SK-N-SH (cell line): ENCODE results near the gene RNF223. TPM values are rescaled to one million over a fixed set of nuclear protein-coding genes. Genes with fewer than 3 reads are reported as not detected.

Source experiments
- CTCF ChIA-PET: fragments of 300-600, 350-600 bp; formaldehyde crosslinking; extraction: SDS; loops from one replicate; lab custom pipeline; 2021; lab: Yijun Ruan, JAX
- POLR2A ChIA-PET: fragments of 350-600 bp; sonication (Branson Sonifier 250); formaldehyde crosslinking; extraction: SDS; loops from one replicate; lab custom pipeline; 2020; ENCODE audit warnings: antibody characterized with exemption, inconsistent platforms; lab: Yijun Ruan, JAX
- DNase-seq: peaks from one replicate; pipeline ENCODE4 v3.0.0; 2012
- H2AFZ ChIP-seq: fragments of 200-600 bp; sonication (generic); 2 replicates; pipeline ENCODE4 v1.8.1; 2016; ENCODE audit warnings: antibody characterized with exemption, mild to moderate bottlenecking, low read depth
- H3F3A ChIP-seq: fragments of 200-600 bp; sonication (generic); replicated peaks from 2 replicates; pipeline ENCODE3; 2016; ENCODE audit warnings: antibody characterized with exemption, mild to moderate bottlenecking; ENCODE audit not compliant: insufficient read depth
- H3K27ac ChIP-seq, 2 experiments: fragments of 200-500 bp in 1 of 2; fragments of 200-600 bp in 1 of 2; sonication (Bioruptor generic) in 1 of 2; sonication (generic), shearing (Covaris generic) in 1 of 2; 2 replicates each; pipeline versions ENCODE4 v1.5.1 to v1.6.1; 2014 to 2016; ENCODE audit warnings: low read depth in 2 of 2, inconsistent platforms in 1 of 2, low read length in 1 of 2, mild to moderate bottlenecking in 1 of 2, mixed read lengths in 1 of 2
- H3K27me3 ChIP-seq: fragments of 200-600 bp; sonication (generic), shearing (Covaris generic); 2 replicates; pipeline ENCODE4 v1.6.1; 2016; ENCODE audit warnings: mixed run types; ENCODE audit not compliant: insufficient read depth
- H3K36me3 ChIP-seq, 2 experiments: fragments of 200-500 bp in 1 of 2; fragments of 200-600 bp in 1 of 2; sonication (Bioruptor generic) in 1 of 2; sonication (generic) in 1 of 2; replicated peaks in 1 of 2; 2 replicates each; pipeline versions ENCODE3 to v1.5.1; 2014 to 2016; ENCODE audit warnings: low read length in 1 of 2, mild to moderate bottlenecking in 1 of 2; ENCODE audit not compliant: insufficient read depth in 2 of 2, control insufficient read depth in 1 of 2
- H3K4me1 ChIP-seq, 2 experiments: fragments of 200-500 bp in 1 of 2; fragments of 200-600 bp in 1 of 2; sonication (Bioruptor generic) in 1 of 2; sonication (generic), shearing (Covaris generic) in 1 of 2; 2 replicates each; pipeline versions ENCODE4 v1.5.1 to v1.6.1; 2014 to 2016; ENCODE audit warnings: low read depth in 1 of 2, low read length in 1 of 2, mixed run types in 1 of 2; ENCODE audit not compliant: insufficient read depth in 2 of 2, control insufficient read depth in 1 of 2
- H3K4me2 ChIP-seq: fragments of 200-600 bp; sonication (generic), shearing (Covaris generic); 2 replicates; pipeline ENCODE4 v1.6.1; 2017; ENCODE audit warnings: mixed run types
- H3K4me3 ChIP-seq, 2 experiments: fragments of 200-500 bp in 1 of 2; fragments of 200-600 bp in 1 of 2; sonication (Bioruptor generic) in 1 of 2; sonication (generic), shearing (Covaris generic) in 1 of 2; 2 replicates each; pipeline versions ENCODE4 v1.5.1 to v1.8.1; 2014 to 2016; ENCODE audit warnings: low read depth in 2 of 2, inconsistent platforms in 1 of 2, low read length in 1 of 2, mild to moderate bottlenecking in 1 of 2, mixed read lengths in 1 of 2, moderate library complexity in 1 of 2
- H3K79me2 ChIP-seq: fragments of 200-600 bp; sonication (generic); 2 replicates; pipeline ENCODE4 v1.8.1; 2017; ENCODE audit warnings: mild to moderate bottlenecking; ENCODE audit not compliant: insufficient read depth
- H3K9ac ChIP-seq: fragments of 200-600 bp; sonication (generic); 2 replicates; pipeline ENCODE4 v1.6.1; 2017; ENCODE audit warnings: mixed run types
- H3K9me2 ChIP-seq: fragments of 200-600 bp; sonication (generic); 2 replicates; pipeline ENCODE4 v1.6.1; 2017; ENCODE audit warnings: mixed run types
- H3K9me3 ChIP-seq: fragments of 200-600 bp; sonication (generic); 2 replicates; pipeline ENCODE4 v1.6.1; 2017; ENCODE audit warnings: mixed run types, mild to moderate bottlenecking, moderate library complexity
- H4K20me1 ChIP-seq: fragments of 200-600 bp; sonication (generic); 2 replicates; pipeline ENCODE4 v1.6.1; 2017; ENCODE audit warnings: mild to moderate bottlenecking, mixed run types; ENCODE audit not compliant: insufficient read depth
- CHD2 ChIP-seq: fragments of 150-350 bp; IDR thresholded peaks from 2 replicates; pipeline ENCODE4 v1.6.1; 2018; ENCODE audit warnings: low read length; ENCODE audit not compliant: partially characterized antibody
- ELF1 ChIP-seq: IDR thresholded peaks from 2 replicates; pipeline ENCODE4 v1.4.0; 2012
- GABPA ChIP-seq: IDR thresholded peaks from 2 replicates; pipeline ENCODE4 v1.4.0; 2012; ENCODE audit warnings: low read depth, mild to moderate bottlenecking
- GATA2 ChIP-seq: sonication (generic); formaldehyde crosslinking; IDR thresholded peaks from 2 replicates; pipeline ENCODE4 v1.5.0; 2020; ENCODE audit warnings: mild to moderate bottlenecking, missing genetic modification reagents
- MXI1 ChIP-seq: IDR thresholded peaks from 2 replicates; pipeline ENCODE4 v1.6.1; 2012; ENCODE audit warnings: mild to moderate bottlenecking, low read depth, low read length, improper control_type of control experiment
- NFIC ChIP-seq: IDR thresholded peaks from 2 replicates; pipeline ENCODE4 v1.4.0; 2012; ENCODE audit warnings: borderline replicate concordance
- NRF1 ChIP-seq: IDR thresholded peaks from 2 replicates; pipeline ENCODE4 v1.6.1; 2012; ENCODE audit warnings: low read depth, mild to moderate bottlenecking, low read length
- POLR2AphosphoS5 ChIP-seq: IDR thresholded peaks from 2 replicates; pipeline ENCODE4 v1.6.1; 2012; ENCODE audit warnings: low read depth, low read length
- RAD21 ChIP-seq: IDR thresholded peaks from 2 replicates; pipeline ENCODE4 v1.6.1; 2012; ENCODE audit warnings: mild to moderate bottlenecking, low read length
- RFX5 ChIP-seq: IDR thresholded peaks from 2 replicates; pipeline ENCODE4 v1.6.1; 2012; ENCODE audit warnings: mild to moderate bottlenecking, improper control_type of control experiment, low read length
- SMC3 ChIP-seq: IDR thresholded peaks from 2 replicates; pipeline ENCODE4 v1.6.1; 2012; ENCODE audit warnings: low read depth, low read length, improper control_type of control experiment
- TAF1 ChIP-seq: IDR thresholded peaks from 2 replicates; pipeline ENCODE4 v1.6.1; 2012; ENCODE audit warnings: low read depth, mild to moderate bottlenecking, low read length, moderate library complexity, borderline replicate concordance
- TEAD4 ChIP-seq: IDR thresholded peaks from 2 replicates; pipeline ENCODE4 v1.4.0; 2012; ENCODE audit warnings: mild to moderate bottlenecking, borderline replicate concordance; ENCODE audit not compliant: insufficient read depth
- YY1 ChIP-seq: IDR thresholded peaks from 2 replicates; pipeline ENCODE4 v1.4.0; 2012; ENCODE audit warnings: low read depth, mild to moderate bottlenecking
- WGBS: methylation state at CpG from one replicate; pipeline ENCODE4 v1.1.6; 2017; ENCODE audit warnings: low lambda C conversion rate; 5-methylcytosine and 5-hydroxymethylcytosine counted together
- polyA plus RNA-seq, 3 experiments: library from polyadenylated mRNA; depleted of rRNA; stranded (reverse); fragments of >200 nt; gene quantifications; 2 replicates each; pipeline ENCODE4 v1.2.3, GENCODE V29; 2012
- TF ChIP-seq, protein P1 (sequence below): IDR thresholded peaks from 2 replicates; pipeline ENCODE4; 2012
- TF ChIP-seq, protein P2 (sequence below): fragments of 150-350 bp; IDR thresholded peaks from 2 replicates; pipeline ENCODE4 v1.6.1; 2017; ENCODE audit warnings: antibody characterized with exemption, low read length, low read depth, borderline replicate concordance
- TF ChIP-seq, protein P3 (sequence below): IDR thresholded peaks from 2 replicates; pipeline ENCODE4 v1.4.0; 2012; ENCODE audit warnings: low read depth, borderline replicate concordance
- TF ChIP-seq, protein P4 (sequence below): fragments of 200-600 bp; sonication (generic); IDR thresholded peaks from 2 replicates; pipeline ENCODE4 v1.6.1; 2017; ENCODE audit warnings: antibody characterized with exemption, mild to moderate bottlenecking, moderate library complexity
- TF ChIP-seq, protein P5 (sequence below): IDR thresholded peaks from 2 replicates; pipeline ENCODE4 v1.4.0; 2012; ENCODE audit warnings: low read depth

The RNF223 gene
- polyA plus RNA-seq, 1 of the 3 experiments (the other 2 are of a cell fraction) = not detected

DNA sequence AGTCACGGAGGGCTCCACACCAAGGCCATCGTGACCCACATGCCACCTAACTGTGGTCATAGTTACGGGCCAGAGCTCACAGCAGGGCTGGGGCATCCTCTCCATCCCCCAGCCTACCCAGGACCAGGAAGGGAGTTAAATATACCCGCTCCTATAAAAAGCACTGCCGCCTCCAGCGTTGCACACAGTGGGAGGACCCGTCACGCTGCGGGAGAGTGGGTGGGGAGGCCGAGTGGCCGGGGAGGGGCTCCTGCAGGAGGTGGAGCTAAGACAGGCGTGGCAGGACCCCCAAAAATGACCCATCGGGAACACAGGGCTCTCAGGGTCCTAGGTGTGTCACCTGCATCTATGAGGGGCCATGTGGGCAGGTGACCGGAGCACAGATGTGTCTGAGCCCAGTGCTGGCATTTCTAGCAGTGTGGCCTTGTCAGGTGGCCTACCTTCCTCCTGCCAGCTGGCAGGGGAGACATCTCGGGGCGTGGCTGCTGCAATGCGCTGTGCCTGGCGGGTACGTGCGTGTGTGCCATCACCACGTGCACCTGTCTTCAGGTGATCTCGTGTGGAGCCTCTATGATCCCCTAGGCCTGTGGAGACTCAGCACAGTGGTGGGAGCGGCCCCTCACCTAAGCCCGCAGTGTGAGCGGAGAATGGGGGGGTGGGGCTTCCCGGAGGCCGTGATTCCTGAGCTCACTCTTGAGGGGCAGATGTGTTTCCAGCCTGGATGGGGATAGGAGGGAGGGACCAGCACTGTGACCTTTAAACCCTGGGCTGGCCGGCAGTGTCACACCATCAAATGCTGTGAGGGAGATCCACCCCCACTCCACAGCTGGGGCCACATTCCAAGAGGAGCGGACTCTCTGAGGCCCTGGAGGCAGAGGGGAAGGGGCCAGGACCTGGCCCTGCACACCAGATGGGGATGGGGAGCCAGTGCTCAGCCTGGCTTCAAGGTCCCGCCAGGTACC lies 36.5 kb downstream of the RNF223 start:
- Histone ChIP-seq H3K9me3 (no peaks in the 10 kb centered on the region), H3K36me3 (no peaks in the 10 kb centered on the region), H3K4me2 (no peak overlapping the region), H3K27me3 (no peaks in the 10 kb centered on the region), H3K9me2 (no peaks in the 10 kb centered on the region), H2AFZ (no peak overlapping the region), H3K4me3 (no peak overlapping the region), H3F3A (no peaks in the 10 kb centered on the region), H3K9ac (no peak overlapping the region), H3K79me2 (no peaks in the 10 kb centered on the region), H4K20me1 (peaks cover 30% of the 10 kb centered on the region), H3K4me1 (peaks cover 0 to 24% of the 10 kb centered on the region in 2 experiments; a peak in 1 of 4 replicates), H3K27ac (no peak overlapping the region)
- TF ChIP-seq ELF1 = no peak
- no peak for TF ChIP-seq RAD21
- no peak for TF ChIP-seq MXI1
- no peak for TF ChIP-seq TEAD4
- TF ChIP-seq CHD2 = no peak
- no peak for TF ChIP-seq YY1
- TF ChIP-seq, protein P1, sequence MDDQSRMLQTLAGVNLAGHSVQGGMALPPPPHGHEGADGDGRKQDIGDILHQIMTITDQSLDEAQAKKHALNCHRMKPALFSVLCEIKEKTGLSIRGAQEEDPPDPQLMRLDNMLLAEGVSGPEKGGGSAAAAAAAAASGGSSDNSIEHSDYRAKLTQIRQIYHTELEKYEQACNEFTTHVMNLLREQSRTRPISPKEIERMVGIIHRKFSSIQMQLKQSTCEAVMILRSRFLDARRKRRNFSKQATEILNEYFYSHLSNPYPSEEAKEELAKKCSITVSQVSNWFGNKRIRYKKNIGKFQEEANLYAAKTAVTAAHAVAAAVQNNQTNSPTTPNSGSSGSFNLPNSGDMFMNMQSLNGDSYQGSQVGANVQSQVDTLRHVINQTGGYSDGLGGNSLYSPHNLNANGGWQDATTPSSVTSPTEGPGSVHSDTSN = no peak
- no peak for TF ChIP-seq GABPA
- TF ChIP-seq NFIC = no peak
- no peak for TF ChIP-seq GATA2
- TF ChIP-seq NRF1 = no peak
- TF ChIP-seq, protein P2, sequence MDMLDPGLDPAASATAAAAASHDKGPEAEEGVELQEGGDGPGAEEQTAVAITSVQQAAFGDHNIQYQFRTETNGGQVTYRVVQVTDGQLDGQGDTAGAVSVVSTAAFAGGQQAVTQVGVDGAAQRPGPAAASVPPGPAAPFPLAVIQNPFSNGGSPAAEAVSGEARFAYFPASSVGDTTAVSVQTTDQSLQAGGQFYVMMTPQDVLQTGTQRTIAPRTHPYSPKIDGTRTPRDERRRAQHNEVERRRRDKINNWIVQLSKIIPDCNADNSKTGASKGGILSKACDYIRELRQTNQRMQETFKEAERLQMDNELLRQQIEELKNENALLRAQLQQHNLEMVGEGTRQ = no peak
- ChIA-PET CTCF (interaction anchor here (0.8 to 4.5 kb wide), 11 partner anchors 13 to 53 kb away, joined by 3 to 43 read pairs (median 4); partner anchors contain the start of gene AGRN), POLR2A (no interaction called here)
- 97% methylated on average over 9 of the region's 30 CpGs for WGBS
- DNase-seq = no peak

DNA sequence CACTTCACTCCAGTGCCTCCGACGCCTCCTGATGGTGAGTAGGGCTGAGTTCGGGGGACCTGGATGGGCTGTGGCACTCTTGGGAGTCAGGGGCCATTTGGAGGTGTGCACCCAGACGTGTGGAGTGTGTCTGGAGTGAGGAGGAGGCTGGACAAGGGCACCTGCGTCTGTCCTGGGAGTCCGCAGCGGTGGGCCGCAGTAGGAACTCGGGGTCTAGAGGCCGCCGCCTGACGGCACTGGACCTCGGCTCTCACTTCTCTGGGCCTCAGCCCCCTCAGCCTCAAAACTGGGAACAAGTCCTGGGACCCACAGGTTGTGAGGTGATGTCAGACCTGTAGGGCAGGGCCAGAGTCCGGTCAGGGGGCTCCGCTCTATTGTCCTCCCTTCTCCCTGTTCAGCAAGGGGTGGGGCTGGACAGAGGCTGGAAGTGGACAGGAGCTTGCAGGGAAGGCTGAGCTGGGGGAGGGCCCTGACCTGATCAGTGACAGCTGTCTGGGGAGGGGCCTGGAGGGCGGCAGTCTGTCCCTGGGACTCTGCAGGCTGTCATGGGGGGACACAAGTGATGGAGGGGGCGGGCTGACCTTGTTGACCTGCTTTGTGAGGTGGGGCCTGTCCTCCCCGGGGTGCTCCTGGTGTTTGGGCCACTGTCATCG lies 38.7 kb downstream of the RNF223 start:
- no peaks in the 10 kb centered on the region for H3F3A ChIP-seq
- H2AFZ ChIP-seq = no peak overlapping the region
- H3K27ac ChIP-seq = no peak overlapping the region
- whole genome bisulfite sequencing = 95% methylated on average over 14 of the region's 19 CpGs
- peaks cover 46% of the 10 kb centered on the region for H4K20me1 ChIP-seq
- no peaks in the 10 kb centered on the region for H3K9me2 ChIP-seq
- ChIA-PET CTCF (interaction anchor here (1.4 to 4.5 kb wide), 7 partner anchors 12 to 85 kb away, joined by 3 to 93 read pairs (median 13); no protein-coding TSS in a partner anchor), POLR2A (no interaction called here)
- no peak for DNase-seq
- no peak overlapping the region for H3K4me2 ChIP-seq
- H3K9ac ChIP-seq = no peak overlapping the region
- no peaks in the 10 kb centered on the region for H3K36me3 ChIP-seq
- TF ChIP-seq GATA2 (no peak), POLR2AphosphoS5 (no peak), CHD2 (no peak), MXI1 (no peak), SMC3 (no peak), RAD21 (no peak), RFX5 (no peak), TAF1 (no peak)
- TF ChIP-seq, protein P3, sequence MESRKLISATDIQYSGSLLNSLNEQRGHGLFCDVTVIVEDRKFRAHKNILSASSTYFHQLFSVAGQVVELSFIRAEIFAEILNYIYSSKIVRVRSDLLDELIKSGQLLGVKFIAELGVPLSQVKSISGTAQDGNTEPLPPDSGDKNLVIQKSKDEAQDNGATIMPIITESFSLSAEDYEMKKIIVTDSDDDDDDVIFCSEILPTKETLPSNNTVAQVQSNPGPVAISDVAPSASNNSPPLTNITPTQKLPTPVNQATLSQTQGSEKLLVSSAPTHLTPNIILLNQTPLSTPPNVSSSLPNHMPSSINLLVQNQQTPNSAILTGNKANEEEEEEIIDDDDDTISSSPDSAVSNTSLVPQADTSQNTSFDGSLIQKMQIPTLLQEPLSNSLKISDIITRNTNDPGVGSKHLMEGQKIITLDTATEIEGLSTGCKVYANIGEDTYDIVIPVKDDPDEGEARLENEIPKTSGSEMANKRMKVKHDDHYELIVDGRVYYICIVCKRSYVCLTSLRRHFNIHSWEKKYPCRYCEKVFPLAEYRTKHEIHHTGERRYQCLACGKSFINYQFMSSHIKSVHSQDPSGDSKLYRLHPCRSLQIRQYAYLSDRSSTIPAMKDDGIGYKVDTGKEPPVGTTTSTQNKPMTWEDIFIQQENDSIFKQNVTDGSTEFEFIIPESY = no peak
- TF ChIP-seq, protein P4, sequence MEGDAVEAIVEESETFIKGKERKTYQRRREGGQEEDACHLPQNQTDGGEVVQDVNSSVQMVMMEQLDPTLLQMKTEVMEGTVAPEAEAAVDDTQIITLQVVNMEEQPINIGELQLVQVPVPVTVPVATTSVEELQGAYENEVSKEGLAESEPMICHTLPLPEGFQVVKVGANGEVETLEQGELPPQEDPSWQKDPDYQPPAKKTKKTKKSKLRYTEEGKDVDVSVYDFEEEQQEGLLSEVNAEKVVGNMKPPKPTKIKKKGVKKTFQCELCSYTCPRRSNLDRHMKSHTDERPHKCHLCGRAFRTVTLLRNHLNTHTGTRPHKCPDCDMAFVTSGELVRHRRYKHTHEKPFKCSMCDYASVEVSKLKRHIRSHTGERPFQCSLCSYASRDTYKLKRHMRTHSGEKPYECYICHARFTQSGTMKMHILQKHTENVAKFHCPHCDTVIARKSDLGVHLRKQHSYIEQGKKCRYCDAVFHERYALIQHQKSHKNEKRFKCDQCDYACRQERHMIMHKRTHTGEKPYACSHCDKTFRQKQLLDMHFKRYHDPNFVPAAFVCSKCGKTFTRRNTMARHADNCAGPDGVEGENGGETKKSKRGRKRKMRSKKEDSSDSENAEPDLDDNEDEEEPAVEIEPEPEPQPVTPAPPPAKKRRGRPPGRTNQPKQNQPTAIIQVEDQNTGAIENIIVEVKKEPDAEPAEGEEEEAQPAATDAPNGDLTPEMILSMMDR = no peak
- TF ChIP-seq, protein P5, sequence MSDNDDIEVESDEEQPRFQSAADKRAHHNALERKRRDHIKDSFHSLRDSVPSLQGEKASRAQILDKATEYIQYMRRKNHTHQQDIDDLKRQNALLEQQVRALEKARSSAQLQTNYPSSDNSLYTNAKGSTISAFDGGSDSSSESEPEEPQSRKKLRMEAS = no peak
- H3K27me3 ChIP-seq = no peaks in the 10 kb centered on the region
- H3K9me3 ChIP-seq = no peaks in the 10 kb centered on the region
- no peaks in the 10 kb centered on the region for H3K79me2 ChIP-seq
- no peak overlapping the region for H3K4me3 ChIP-seq
- peaks cover 0 to 24% of the 10 kb centered on the region in 2 experiments; a peak in 1 of 4 replicates for H3K4me1 ChIP-seq
